ENCODE results near the gene UBR7.
A peak's percentile ranks its signal among the peaks of the same experiment; 100 is the strongest.
"Not testable (repeated sequence)": the region's sequence is repeated elsewhere in the genome, so short reads cannot be mapped to it uniquely, and the experiment has no call there.

The UBR7 gene

GRCh38 chr14:93171376-93171775 is 35.7 kb upstream of the UBR7 start:
- H3K9me3 ChIP-seq: no peaks in the 10 kb centered on the region
- H4K20me1 ChIP-seq: no peaks in the 10 kb centered on the region
- no peaks in the 10 kb centered on the region for H3K27me3 ChIP-seq
- no peaks in the 10 kb centered on the region for H3K36me3 ChIP-seq
- H3K27ac ChIP-seq: no peak overlapping the region
- no peak overlapping the region for H3K4me3 ChIP-seq
- H3K9ac ChIP-seq: no peak overlapping the region
- H3K4me1 ChIP-seq: no peaks in the 10 kb centered on the region
- H3K4me2 ChIP-seq: no peak overlapping the region
- no peak for TF ChIP-seq Cebpa-rat (IDR thresholded peaks at IDR 0.05)

GRCh38 chr14:93173943-93174395 is 33.1 kb upstream of the UBR7 start:
- Histone ChIP-seq H3K4me2 (no peak overlapping the region), H3K4me3 (no peak overlapping the region)

GRCh38 chr14:93174731-93175130 is 32.3 kb upstream of the UBR7 start:
- H3K36me3 ChIP-seq, H3K27ac ChIP-seq, H3K9ac ChIP-seq, H4K20me1 ChIP-seq, H3K9me3 ChIP-seq, H3K4me3 ChIP-seq, H3K4me2 ChIP-seq, H3K27me3 ChIP-seq, H3K4me1 ChIP-seq: not testable (repeated sequence)

More at GRCh38 chr14:93173943-93174395, 33.1 kb upstream of the UBR7 start:
- no peaks in the 10 kb centered on the region for H3K4me1 ChIP-seq
- no peak for TF ChIP-seq Cebpa-rat (IDR thresholded peaks at IDR 0.05)
- H3K27ac ChIP-seq: no peak overlapping the region
- no peaks in the 10 kb centered on the region for H4K20me1 ChIP-seq
- H3K9me3 ChIP-seq: no peaks in the 10 kb centered on the region
- no peaks in the 10 kb centered on the region for H3K27me3 ChIP-seq
- H3K36me3 ChIP-seq: no peaks in the 10 kb centered on the region
- H3K9ac ChIP-seq: no peak overlapping the region

- Histone ChIP-seq H3K9ac (no peak overlapping the region), H3K4me2 (no peak overlapping the region), H3K36me3 (no peaks in the 10 kb centered on the region), H3K27ac (no peak overlapping the region), H3K4me3 (no peak overlapping the region), H4K20me1 (no peaks in the 10 kb centered on the region), H3K4me1 (no peaks in the 10 kb centered on the region), H3K9me3 (no peaks in the 10 kb centered on the region), H3K27me3 (no peaks in the 10 kb centered on the region)
- no peak for TF ChIP-seq Cebpa-rat (IDR thresholded peaks at IDR 0.05)
These were observed 31.6 kb upstream of the UBR7 start for GRCh38 chr14:93175492-93175891.

GRCh38 chr14:93183596-93184317 is 23.3 kb upstream of the UBR7 start:
- peaks cover 19% of the 10 kb centered on the region for H4K20me1 ChIP-seq
- peak overlapping the region; percentile 97 for H3K4me2 ChIP-seq
- H3K9me3 ChIP-seq: no peaks in the 10 kb centered on the region
- TF ChIP-seq Cebpa-rat (IDR thresholded peaks at IDR 0.05): no peak
- H3K27ac ChIP-seq: peak overlapping the region; percentile 92
- H3K9ac ChIP-seq: peak overlapping the region; percentile 93
- H3K4me3 ChIP-seq: peak overlapping the region; percentile 95
- peaks cover 35% of the 10 kb centered on the region for H3K4me1 ChIP-seq
- peaks cover 39% of the 10 kb centered on the region for H3K36me3 ChIP-seq
- H3K27me3 ChIP-seq: no peaks in the 10 kb centered on the region

- TF ChIP-seq Cebpa-rat (IDR thresholded peaks at IDR 0.05): no peak
- Histone ChIP-seq H3K9ac (peak within 1 kb of the TSS; percentile 93), H3K4me2 (peak within 1 kb of the TSS; percentile 97), H3K27me3 (no peaks in the 10 kb centered on the region), H3K4me3 (peak within 1 kb of the TSS; percentile 95), H3K4me1 (peaks cover 35% of the 10 kb centered on the region), H4K20me1 (peaks cover 19% of the 10 kb centered on the region), H3K9me3 (no peaks in the 10 kb centered on the region), H3K27ac (peak within 1 kb of the TSS; percentile 92), H3K36me3 (peaks cover 39% of the 10 kb centered on the region)
These were observed 22.4 kb upstream of the UBR7 start, which contains the start of the genes LYSET and MOAP1 for GRCh38 chr14:93184391-93185348. LYSET (plus strand) TSS chr14:93185317; CDS start chr14:93185406, 89 bp downstream. MOAP1 (minus strand) TSS chr14:93184897; CDS start chr14:93184242, 655 bp downstream.

- peaks cover 39% of the 10 kb centered on the region for H3K36me3 ChIP-seq
- H3K9me3 ChIP-seq: no peaks in the 10 kb centered on the region
- peak overlapping the region; percentile 92 for H3K27ac ChIP-seq
- no peaks in the 10 kb centered on the region for H3K27me3 ChIP-seq
- H4K20me1 ChIP-seq: peaks cover 19% of the 10 kb centered on the region
- peak overlapping the region; percentile 95 for H3K4me3 ChIP-seq
- no peak for TF ChIP-seq Cebpa-rat (IDR thresholded peaks at IDR 0.05)
- H3K4me1 ChIP-seq: peaks cover 35% of the 10 kb centered on the region
- H3K4me2 ChIP-seq: peak overlapping the region; percentile 73
- H3K9ac ChIP-seq: peak overlapping the region; percentile 93
These were observed 21.7 kb upstream of the UBR7 start for GRCh38 chr14:93185349-93185720.

GRCh38 chr14:93186466-93186865 is 20.6 kb upstream of the UBR7 start:
- no peaks in the 10 kb centered on the region for H3K27me3 ChIP-seq
- H3K4me3 ChIP-seq: peak overlapping the region; percentile 95; the same call in 1 of the 2 replicates
- H3K9me3 ChIP-seq: no peaks in the 10 kb centered on the region
- H4K20me1 ChIP-seq: peaks cover 19% of the 10 kb centered on the region
- peak overlapping the region; percentile 73 for H3K4me2 ChIP-seq
- peak overlapping the region; percentile 93 for H3K9ac ChIP-seq
- H3K36me3 ChIP-seq: peaks cover 40% of the 10 kb centered on the region
- H3K27ac ChIP-seq: no peak overlapping the region
- peaks cover 35% of the 10 kb centered on the region for H3K4me1 ChIP-seq
- no peak for TF ChIP-seq Cebpa-rat (IDR thresholded peaks at IDR 0.05)

- Histone ChIP-seq H3K9me3 (no peaks in the 10 kb centered on the region), H3K4me2 (peak overlapping the region; percentile 73), H3K27ac (no peak overlapping the region), H3K9ac (no peak overlapping the region), H3K27me3 (no peaks in the 10 kb centered on the region), H3K36me3 (peaks cover 35% of the 10 kb centered on the region), H4K20me1 (peaks cover 19% of the 10 kb centered on the region), H3K4me3 (no peak overlapping the region), H3K4me1 (peaks cover 35% of the 10 kb centered on the region)
- no peak for TF ChIP-seq Cebpa-rat (IDR thresholded peaks at IDR 0.05)
These were observed 20.1 kb upstream of the UBR7 start for GRCh38 chr14:93186956-93187355.
